GM12878 (cell line): ENCODE measurements around the gene GPR153. TPM values are rescaled to one million over a fixed set of nuclear protein-coding genes. Genes with fewer than 3 reads are reported as not detected.

Experiments
- ATAC-seq: fragments of 200-7000 bp; cut with Tn5 transposase; 3 replicates; pipeline ENCODE4 v1.9.1; 2020; ENCODE audit warnings: mild to moderate bottlenecking, moderate library complexity
- BruUV-seq: library from RNA; stranded (reverse); fragments of 400-500 nt; replicated peaks from 2 replicates; lab custom pipeline; 2021; lab: Mats Ljungman, UMichigan
- CTCF ChIA-PET: fragments of 300-600 bp; sonication (Branson Sonifier 250); formaldehyde crosslinking; extraction: SDS; loops from one replicate; lab custom pipeline; 2021; ENCODE audit warnings: inconsistent platforms; lab: Yijun Ruan, JAX
- POLR2A ChIA-PET: fragments of 350-600 bp; formaldehyde crosslinking; extraction: SDS; loops from one replicate; lab custom pipeline; 2021; ENCODE audit warnings: inconsistent platforms; lab: Charles Lee
- RAD21 ChIA-PET: fragments of 300-600 bp; sonication (Branson Sonifier 250); formaldehyde crosslinking; loops from one replicate; lab custom pipeline; 2023; ENCODE audit warnings: antibody characterized with exemption; ENCODE audit not compliant: unreplicated experiment; lab: Charles Lee
- SMC1A ChIA-PET: fragments of 300-600 bp; sonication (Branson Sonifier 250); formaldehyde crosslinking; loops from one replicate; lab custom pipeline; 2023; ENCODE audit not compliant: unreplicated experiment, uncharacterized antibody; lab: Charles Lee
- DNase-seq: peaks from one replicate; pipeline ENCODE4 v3.0.0-alpha.2; 2011; ENCODE audit warnings: low read depth, low spot score
- FAIRE-seq: peaks from 3 replicates; lab custom pipeline; 2011; peaks lifted over from hg19 to GRCh38; lab: Jason Lieb, UNC
- H2AFZ ChIP-seq: 2 replicates; pipeline ENCODE4 v1.6.0; 2011; ENCODE audit warnings: low read depth, low read length, control low read depth; ENCODE audit not compliant: control insufficient read depth
- H3K27ac ChIP-seq: 2 replicates; pipeline ENCODE4 v1.5.1; 2011; ENCODE audit warnings: control low read depth; ENCODE audit not compliant: control insufficient read depth, insufficient read depth
- H3K27me3 ChIP-seq, 2 experiments: replicated peaks in 1 of 2; 2 replicates each; pipeline versions ENCODE4 v1.6.0 to v1.6.1; 2011; ENCODE audit warnings: low read length in 1 of 2; ENCODE audit not compliant: control insufficient read depth in 2 of 2, insufficient read depth in 2 of 2
- H3K36me3 ChIP-seq, 2 experiments: 2 replicates each; pipeline ENCODE4 v1.5.1; 2011; ENCODE audit warnings: low read length in 1 of 2; ENCODE audit not compliant: control insufficient read depth in 2 of 2, insufficient read depth in 2 of 2
- H3K4me1 ChIP-seq: 2 replicates; pipeline ENCODE4 v1.6.1; 2011; ENCODE audit warnings: mild to moderate bottlenecking, low read length, moderate library complexity, mixed read lengths; ENCODE audit not compliant: control insufficient read depth, insufficient read depth
- H3K4me2 ChIP-seq: 2 replicates; pipeline ENCODE4 v1.6.0; 2011; ENCODE audit warnings: control low read depth; ENCODE audit not compliant: control insufficient read depth, insufficient read depth
- H3K4me3 ChIP-seq: fragments of 200-600 bp; sonication (generic); 2 replicates; pipeline ENCODE4 v1.5.1; 2016
- H3K79me2 ChIP-seq: 2 replicates; pipeline ENCODE4 v1.6.0; 2011; ENCODE audit warnings: low read length; ENCODE audit not compliant: control insufficient read depth, insufficient read depth
- H3K9ac ChIP-seq: 2 replicates; pipeline ENCODE4 v1.8.0; 2011; ENCODE audit warnings: low read length, control low read depth, mixed read lengths; ENCODE audit not compliant: control insufficient read depth, insufficient read depth
- H3K9me3 ChIP-seq: replicated peaks from 3 replicates; pipeline ENCODE4 v1.5.1; 2011; ENCODE audit warnings: mild to moderate bottlenecking, low read length; ENCODE audit not compliant: control insufficient read depth, insufficient read depth
- H4K20me1 ChIP-seq: 2 replicates; pipeline ENCODE4 v1.6.0; 2011; ENCODE audit not compliant: control insufficient read depth, insufficient read depth
- BMI1 ChIP-seq: fragments of 450-650 bp; IDR thresholded peaks from 2 replicates; pipeline ENCODE4 v1.6.1; 2016; ENCODE audit warnings: mild to moderate bottlenecking, moderate library complexity, borderline replicate concordance
- CBX5 ChIP-seq: sonication (generic); IDR thresholded peaks from 2 replicates; pipeline ENCODE4 v1.6.1; 2016; ENCODE audit warnings: low read depth, moderate library complexity, mild to moderate bottlenecking, inconsistent platforms
- CREM ChIP-seq: IDR thresholded peaks from 2 replicates; pipeline ENCODE4 v1.6.1; 2014; ENCODE audit warnings: antibody characterized with exemption, low read depth
- HDGF ChIP-seq: fragments of 450-650 bp; IDR thresholded peaks from 2 replicates; pipeline ENCODE4 v1.6.1; 2016; ENCODE audit warnings: antibody characterized with exemption
- MXI1 ChIP-seq: fragments of 150-350 bp; IDR thresholded peaks from 2 replicates; pipeline ENCODE4 v1.6.1; 2011; ENCODE audit warnings: low read depth, mild to moderate bottlenecking, inconsistent platforms, low read length, improper control_type of control experiment
- NR2C2 ChIP-seq: IDR thresholded peaks from 2 replicates; pipeline ENCODE4 v1.6.1; 2011; ENCODE audit warnings: borderline replicate concordance, low read depth; ENCODE audit not compliant: control insufficient read depth, insufficient read length
- PAX5 ChIP-seq: IDR thresholded peaks from 2 replicates; pipeline ENCODE4 v1.6.1; 2011; ENCODE audit warnings: low read depth, low read length, borderline replicate concordance
- SP1 ChIP-seq: IDR thresholded peaks from one replicate; pipeline ENCODE4 v1.6.1; 2011; ENCODE audit warnings: low read depth, low read length
- STAT3 ChIP-seq: IDR thresholded peaks from 2 replicates; pipeline ENCODE4 v1.6.1; 2011; ENCODE audit warnings: low read depth, low read length, improper control_type of control experiment
- SUPT20H ChIP-seq: IDR thresholded peaks from 2 replicates; pipeline ENCODE4 v1.6.1; 2011; ENCODE audit warnings: low read depth, mild to moderate bottlenecking, low read length, moderate library complexity, borderline replicate concordance; ENCODE audit not compliant: control insufficient read depth
- USF1 ChIP-seq: IDR thresholded peaks from 2 replicates; pipeline ENCODE4 v1.6.1; 2011; ENCODE audit warnings: borderline replicate concordance, low read depth, mild to moderate bottlenecking, moderate library complexity, mixed read lengths, low read length; ENCODE audit not compliant: insufficient read depth; ENCODE audit errors: extremely low read length
- ZNF217 ChIP-seq: fragments of 450-650 bp; IDR thresholded peaks from 2 replicates; pipeline ENCODE4 v1.6.1; 2017; ENCODE audit warnings: antibody characterized with exemption, mild to moderate bottlenecking
- ZNF24 ChIP-seq: fragments of 450-650 bp; IDR thresholded peaks from 2 replicates; pipeline ENCODE4 v1.6.1; 2017; ENCODE audit warnings: antibody characterized with exemption, mild to moderate bottlenecking
- ZNF622 ChIP-seq: fragments of 450-650 bp; IDR thresholded peaks from 2 replicates; pipeline ENCODE4 v1.6.1; 2017; ENCODE audit warnings: mild to moderate bottlenecking, inconsistent platforms
- WGBS: methylation state at CpG from one replicate; pipeline ENCODE4 v1.1.6; 2016; ENCODE audit warnings: low lambda C conversion rate; ENCODE audit not compliant: insufficient replicate concordance, insufficient coverage; ENCODE audit errors: missing lambda C conversion rate; 5-methylcytosine and 5-hydroxymethylcytosine counted together
- in situ Hi-C: fragments of 300-500 bp; cut with MboI; formaldehyde crosslinking; loops from 9 replicates; pipeline ENCODE4 v1.14.3; 2018; ENCODE audit warnings: mixed read lengths
- intact Hi-C: fragments of 100-400 bp; cut with micrococcal nuclease; formaldehyde crosslinking; loops from one replicate; pipeline ENCODE4 v1.14.2; 2022; ENCODE audit not compliant: unreplicated experiment
- polyA plus RNA-seq, 11 experiments: library from polyadenylated mRNA; depleted of rRNA in 4 of 11; unstranded in 6 of 11; stranded (reverse) in 5 of 11; fragments of >200 nt; fragmentation: Nextera tagmentation in 4 of 11; fragmentation: Illumina TruSeq in 1 of 11; extraction: Ambion mirVana in 4 of 11; extraction: Trizol in 1 of 11; gene quantifications; 1 replicate in 1 of 11; 2 replicates in 10 of 11; pipeline versions ENCODE4 v1.2.1 to v1.2.3, GENCODE V29; 2011 to 2016; ENCODE audit warnings: inconsistent platforms in 2 of 11, missing spikeins in 2 of 11, low read depth in 1 of 11
- total RNA-seq, 4 experiments: library from RNA; depleted of rRNA in 3 of 4; stranded (reverse); fragments of >200 nt in 3 of 4; fragmentation: Illumina TruSeq in 1 of 4; extraction: Trizol in 1 of 4; gene quantifications; 2 replicates each; pipeline versions ENCODE4 v1.2.1 to v1.2.3, GENCODE V29; 2013 to 2021
- TF ChIP-seq, protein P1 (sequence below): IDR thresholded peaks from 2 replicates; pipeline ENCODE4 v1.6.1; 2011; ENCODE audit warnings: low read depth, mild to moderate bottlenecking, low read length, moderate library complexity, borderline replicate concordance; ENCODE audit errors: extremely low read depth
- TF ChIP-seq, protein P2 (sequence below): fragments of 450-650 bp; IDR thresholded peaks from 2 replicates; pipeline ENCODE4 v1.6.1; 2016; ENCODE audit warnings: mild to moderate bottlenecking, moderate library complexity, borderline replicate concordance
- TF ChIP-seq, protein P3 (sequence below): fragments of 150-350 bp; IDR thresholded peaks from 2 replicates; pipeline ENCODE4 v1.6.1; 2014; ENCODE audit warnings: mild to moderate bottlenecking, low read depth, low read length

The GPR153 gene
- total and polyA plus RNA-seq, 10 of the 15 experiments (the other 5 are each of a cell fraction or from before 2014, with no cell fraction given) = 0.04 to 2.2 (median 0.54) TPM

GRCh38 chr1:6247651-6248050, 13.2 kb downstream of the GPR153 start:
- Histone ChIP-seq H3K9me3 (no peaks in the 10 kb centered on the region), H3K4me3 (no peak overlapping the region), H3K27me3 (peaks cover 12 to 23% of the 10 kb centered on the region in 2 experiments), H3K9ac (no peak overlapping the region), H3K4me2 (no peak overlapping the region), H2AFZ (no peak overlapping the region), H3K27ac (no peak overlapping the region), H3K79me2 (no peaks in the 10 kb centered on the region), H3K4me1 (peaks cover 5% of the 10 kb centered on the region), H3K36me3 (no peaks in the 10 kb centered on the region), H4K20me1 (no peaks in the 10 kb centered on the region)
- BruUV-seq = no TSS peak
- ATAC-seq (no peak), FAIRE-seq (no peak), DNase-seq (no peak)
- RAD21 ChIA-PET = interaction anchor here (0.7 to 4.0 kb wide), 8 partner anchors 30 to 191 kb away, joined by 3 to 32 read pairs (median 3); no protein-coding TSS in a partner anchor
- in situ Hi-C loops = loop anchor here (5.0 kb wide), 1 partner anchor 100 kb away; no protein-coding TSS in a partner anchor
- SMC1A ChIA-PET = interaction anchor here (0.8 to 3.0 kb wide), 10 partner anchors 10 to 399 kb away, joined by 3 to 9 read pairs (median 4); no protein-coding TSS in a partner anchor
- intact Hi-C loops = loop anchor here (2.0 kb wide), 3 partner anchors 139 to 191 kb away; no protein-coding TSS in a partner anchor
- WGBS = 8% methylated on average over 3 of the region's 5 CpGs
- POLR2A ChIA-PET = no interaction called here
- CTCF ChIA-PET = interaction anchor here (0.6 to 5.2 kb wide), 22 partner anchors 10 to 308 kb away, joined by 3 to 47 read pairs (median 8); partner anchors contain the start of genes ACOT7, ICMT, RNF207 and TAS1R1
- TF ChIP-seq, protein P1, sequence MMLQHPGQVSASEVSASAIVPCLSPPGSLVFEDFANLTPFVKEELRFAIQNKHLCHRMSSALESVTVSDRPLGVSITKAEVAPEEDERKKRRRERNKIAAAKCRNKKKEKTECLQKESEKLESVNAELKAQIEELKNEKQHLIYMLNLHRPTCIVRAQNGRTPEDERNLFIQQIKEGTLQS = no peak
- TF ChIP-seq, protein P2, sequence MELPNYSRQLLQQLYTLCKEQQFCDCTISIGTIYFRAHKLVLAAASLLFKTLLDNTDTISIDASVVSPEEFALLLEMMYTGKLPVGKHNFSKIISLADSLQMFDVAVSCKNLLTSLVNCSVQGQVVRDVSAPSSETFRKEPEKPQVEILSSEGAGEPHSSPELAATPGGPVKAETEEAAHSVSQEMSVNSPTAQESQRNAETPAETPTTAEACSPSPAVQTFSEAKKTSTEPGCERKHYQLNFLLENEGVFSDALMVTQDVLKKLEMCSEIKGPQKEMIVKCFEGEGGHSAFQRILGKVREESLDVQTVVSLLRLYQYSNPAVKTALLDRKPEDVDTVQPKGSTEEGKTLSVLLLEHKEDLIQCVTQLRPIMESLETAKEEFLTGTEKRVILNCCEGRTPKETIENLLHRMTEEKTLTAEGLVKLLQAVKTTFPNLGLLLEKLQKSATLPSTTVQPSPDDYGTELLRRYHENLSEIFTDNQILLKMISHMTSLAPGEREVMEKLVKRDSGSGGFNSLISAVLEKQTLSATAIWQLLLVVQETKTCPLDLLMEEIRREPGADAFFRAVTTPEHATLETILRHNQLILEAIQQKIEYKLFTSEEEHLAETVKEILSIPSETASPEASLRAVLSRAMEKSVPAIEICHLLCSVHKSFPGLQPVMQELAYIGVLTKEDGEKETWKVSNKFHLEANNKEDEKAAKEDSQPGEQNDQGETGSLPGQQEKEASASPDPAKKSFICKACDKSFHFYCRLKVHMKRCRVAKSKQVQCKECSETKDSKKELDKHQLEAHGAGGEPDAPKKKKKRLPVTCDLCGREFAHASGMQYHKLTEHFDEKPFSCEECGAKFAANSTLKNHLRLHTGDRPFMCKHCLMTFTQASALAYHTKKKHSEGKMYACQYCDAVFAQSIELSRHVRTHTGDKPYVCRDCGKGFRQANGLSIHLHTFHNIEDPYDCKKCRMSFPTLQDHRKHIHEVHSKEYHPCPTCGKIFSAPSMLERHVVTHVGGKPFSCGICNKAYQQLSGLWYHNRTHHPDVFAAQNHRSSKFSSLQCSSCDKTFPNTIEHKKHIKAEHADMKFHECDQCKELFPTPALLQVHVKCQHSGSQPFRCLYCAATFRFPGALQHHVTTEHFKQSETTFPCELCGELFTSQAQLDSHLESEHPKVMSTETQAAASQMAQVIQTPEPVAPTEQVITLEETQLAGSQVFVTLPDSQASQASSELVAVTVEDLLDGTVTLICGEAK = no peak
- no peak for TF ChIP-seq SUPT20H
- no peak for TF ChIP-seq CBX5
- no peak for TF ChIP-seq STAT3
- TF ChIP-seq USF1 = no peak
- no peak for TF ChIP-seq SP1
- no peak for TF ChIP-seq HDGF
- TF ChIP-seq MXI1 = no peak
- no peak for TF ChIP-seq CREM
- TF ChIP-seq, protein P3, sequence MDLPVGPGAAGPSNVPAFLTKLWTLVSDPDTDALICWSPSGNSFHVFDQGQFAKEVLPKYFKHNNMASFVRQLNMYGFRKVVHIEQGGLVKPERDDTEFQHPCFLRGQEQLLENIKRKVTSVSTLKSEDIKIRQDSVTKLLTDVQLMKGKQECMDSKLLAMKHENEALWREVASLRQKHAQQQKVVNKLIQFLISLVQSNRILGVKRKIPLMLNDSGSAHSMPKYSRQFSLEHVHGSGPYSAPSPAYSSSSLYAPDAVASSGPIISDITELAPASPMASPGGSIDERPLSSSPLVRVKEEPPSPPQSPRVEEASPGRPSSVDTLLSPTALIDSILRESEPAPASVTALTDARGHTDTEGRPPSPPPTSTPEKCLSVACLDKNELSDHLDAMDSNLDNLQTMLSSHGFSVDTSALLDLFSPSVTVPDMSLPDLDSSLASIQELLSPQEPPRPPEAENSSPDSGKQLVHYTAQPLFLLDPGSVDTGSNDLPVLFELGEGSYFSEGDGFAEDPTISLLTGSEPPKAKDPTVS = no peak
- TF ChIP-seq PAX5 = no peak
- no peak for TF ChIP-seq ZNF622
- no peak for TF ChIP-seq ZNF217
- TF ChIP-seq BMI1 = no peak
- TF ChIP-seq ZNF24 = no peak
- no peak for TF ChIP-seq NR2C2
